ENCODE measurements around the gene ZNF800. TPM values are rescaled to one million over a fixed set of nuclear protein-coding genes. Genes with fewer than 3 reads are reported as not detected.

Gene ZNF800
- total RNA-seq, 4 donors from 2014 or later: 33.8 to 37.3 (median 35.1) TPM

GRCh38 chr7:127393368-127394058 lies 1.0 kb upstream of the ZNF800 start:
- peak overlapping the region; percentile 90 to 98 (median 94) for H3K27ac ChIP-seq
- H3K9me3 ChIP-seq: no peaks in the 10 kb centered on the region
- WGBS, 2 donors (ENCODE audit: low coverage in 1 of 2): 2 to 4% methylated on average over 15 of the region's 28 CpGs
- no peak for ATAC-seq
- TF ChIP-seq CTCF (IDR thresholded peaks at IDR 0.05): no peak
- no peak for TF ChIP-seq EP300 (IDR thresholded peaks at IDR 0.05)
- no peak for TF ChIP-seq POLR2A (IDR thresholded peaks at IDR 0.05)
- TF ChIP-seq POLR2AphosphoS5 (IDR thresholded peaks at IDR 0.05): no peak
- H3K4me3 ChIP-seq: peak overlapping the region; percentile 82 to 99
- H3K27me3 ChIP-seq: no peaks in the 10 kb centered on the region
- peaks cover 0 to 42% (median 10%) of the 10 kb centered on the region in 3 donors for H3K4me1 ChIP-seq
- H3K36me3 ChIP-seq: peaks cover 0 to 8% of the 10 kb centered on the region in 2 donors

- Histone ChIP-seq H3K9me3 (no peaks in the 10 kb centered on the region), H3K27me3 (no peaks in the 10 kb centered on the region), H3K36me3 (peaks cover 0 to 20% of the 10 kb centered on the region in 2 donors), H3K4me1 (peaks cover 0 to 53% (median 10%) of the 10 kb centered on the region in 3 donors), H3K4me3 (peak overlapping the region; percentile 82 to 99), H3K27ac (peak overlapping the region; percentile 90 to 98 (median 94))
- ATAC-seq: peak; percentile 57
- TF ChIP-seq POLR2A (IDR thresholded peaks at IDR 0.05) (no peak), EP300 (IDR thresholded peaks at IDR 0.05) (no peak), CTCF (IDR thresholded peaks at IDR 0.05) (peak in 1 of 4 experiments; percentile 3), POLR2AphosphoS5 (IDR thresholded peaks at IDR 0.05) (peak; percentile 3)
- WGBS, 2 donors (ENCODE audit: low coverage in 1 of 2): 0% methylated on average over 6 of the region's 48 CpGs; no CpG with 5 or more reads in 1 of the 2 donors
Observed at GRCh38 chr7:127392182-127392565, 334 bp downstream of the ZNF800 start.

GRCh38 chr7:127391591-127392181 lies 822 bp downstream of the ZNF800 start:
- Histone ChIP-seq H3K27me3 (no peaks in the 10 kb centered on the region), H3K9me3 (no peaks in the 10 kb centered on the region), H3K4me1 (peaks cover 0 to 58% (median 10%) of the 10 kb centered on the region in 3 donors), H3K4me3 (peak overlapping the region; percentile 82 to 99), H3K27ac (peak overlapping the region; percentile 90 to 98 (median 94)), H3K36me3 (peaks cover 0 to 21% of the 10 kb centered on the region in 2 donors)
- TF ChIP-seq POLR2AphosphoS5 (IDR thresholded peaks at IDR 0.05) (no peak), CTCF (IDR thresholded peaks at IDR 0.05) (peak in 1 of 4 experiments; percentile 6), EP300 (IDR thresholded peaks at IDR 0.05) (no peak), POLR2A (IDR thresholded peaks at IDR 0.05) (no peak)
- 0 to 4% methylated on average over 1 to 4 of the region's 66 CpGs for WGBS, 2 donors (ENCODE audit: low coverage in 1 of 2)
- peak; percentile 3 for ATAC-seq

- H3K9me3 ChIP-seq: no peaks in the 10 kb centered on the region
- peak overlapping the region; percentile 82 to 99 for H3K4me3 ChIP-seq
- ATAC-seq: no peak
- WGBS, 2 donors (ENCODE audit: low coverage in 1 of 2): 51 to 86% methylated on average over 5 to 9 of the region's 9 CpGs
- peak overlapping the region in 3 of 4 donors; percentile 92 to 98 (median 97) for H3K27ac ChIP-seq
- H3K4me1 ChIP-seq: peaks cover 0 to 65% (median 10%) of the 10 kb centered on the region in 3 donors
- no peaks in the 10 kb centered on the region for H3K27me3 ChIP-seq
- peaks cover 0 to 27% of the 10 kb centered on the region in 2 donors for H3K36me3 ChIP-seq
- no peak for TF ChIP-seq POLR2AphosphoS5 (IDR thresholded peaks at IDR 0.05)
- TF ChIP-seq EP300 (IDR thresholded peaks at IDR 0.05): no peak
- TF ChIP-seq CTCF (IDR thresholded peaks at IDR 0.05): no peak
- no peak for TF ChIP-seq POLR2A (IDR thresholded peaks at IDR 0.05)
Observed at GRCh38 chr7:127390817-127391590, 1.5 kb downstream of the ZNF800 start.
